GM12864 (cell line): ENCODE measurements around the gene DRC1.

Experiments used
- DNase-seq: peaks from one replicate; pipeline ENCODE4 v3.0.0-alpha.2; 2011; ENCODE audit warnings: low read depth
- H3K4me3 ChIP-seq: 2 replicates; pipeline ENCODE4 v1.5.1; 2011; ENCODE audit warnings: mild to moderate bottlenecking, low read depth, low read length, control low read depth
- CTCF ChIP-seq: IDR thresholded peaks from 2 replicates; pipeline ENCODE4 v1.5.1; 2011; ENCODE audit warnings: low read depth, mild to moderate bottlenecking, moderate library complexity, low read length, control low read depth, inconsistent platforms; ENCODE audit errors: missing control alignments

The DRC1 gene

GRCh38 chr2:26494891-26495290 lies 93.2 kb downstream of the DRC1 start:
- H3K4me3 ChIP-seq: no peak overlapping the region
- TF ChIP-seq CTCF: no peak
- no peak for DNase-seq

- no peak overlapping the region for H3K4me3 ChIP-seq
- no peak for DNase-seq
- no peak for TF ChIP-seq CTCF
These were observed 94.1 kb downstream of the DRC1 start for GRCh38 chr2:26495705-26496297.

DNA sequence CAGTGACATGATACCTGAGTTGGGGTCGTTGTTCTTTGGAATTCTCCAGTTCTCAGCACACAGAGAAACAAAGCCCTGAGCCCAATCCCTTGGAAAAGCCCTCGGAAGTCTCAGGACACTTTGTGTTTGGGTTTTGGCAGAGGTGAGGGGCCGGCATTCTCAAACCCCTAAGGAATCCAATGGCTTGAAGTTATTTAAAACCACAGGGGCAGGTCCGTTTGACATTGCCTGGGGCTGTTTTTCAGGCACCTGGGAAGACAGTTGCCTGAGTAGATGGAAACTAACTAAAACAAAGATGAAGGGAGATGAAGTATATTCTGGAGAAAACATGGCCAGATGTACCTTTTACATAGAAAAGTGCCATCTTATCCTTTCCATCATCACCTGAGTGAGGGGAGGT lies 98.7 kb downstream of the DRC1 start:
- TF ChIP-seq CTCF: no peak
- no peak overlapping the region for H3K4me3 ChIP-seq
- DNase-seq: no peak

DNA sequence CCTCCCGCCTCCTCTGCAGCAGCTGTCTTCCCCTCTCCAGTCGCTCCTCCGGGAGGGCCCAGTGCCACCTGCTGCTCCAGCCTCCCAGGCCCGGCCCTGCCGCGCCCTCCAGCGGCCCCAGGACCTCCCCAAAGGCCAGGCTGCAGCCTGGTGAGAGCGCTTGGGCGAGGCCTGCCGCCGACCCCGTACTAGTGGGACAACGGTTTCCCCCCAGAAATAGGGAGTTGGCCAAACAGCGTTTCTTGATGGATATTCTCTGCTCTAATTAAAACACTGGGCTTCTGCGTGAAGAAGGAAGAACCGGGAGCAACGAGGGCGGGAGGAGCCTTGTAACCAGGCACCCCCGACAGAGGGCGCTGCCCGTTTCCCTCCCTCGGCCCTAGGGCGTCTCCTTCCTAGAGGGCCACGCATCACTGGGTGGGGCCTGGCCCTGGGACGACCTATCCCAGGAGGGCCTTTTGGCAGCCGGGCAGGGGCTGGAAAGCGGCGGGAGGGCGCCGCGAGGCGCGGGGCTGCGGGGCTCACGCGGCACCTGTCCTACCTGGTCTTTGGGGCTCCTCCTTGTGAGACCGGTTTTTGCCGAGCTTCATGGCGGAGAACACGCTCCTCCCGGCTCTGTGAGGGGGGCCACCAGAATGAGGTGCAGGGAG lies 101.6 kb downstream of the DRC1 start:
- TF ChIP-seq CTCF: peak; percentile 89
- no peak for DNase-seq
- H3K4me3 ChIP-seq: peak overlapping the region; percentile 40

DNA sequence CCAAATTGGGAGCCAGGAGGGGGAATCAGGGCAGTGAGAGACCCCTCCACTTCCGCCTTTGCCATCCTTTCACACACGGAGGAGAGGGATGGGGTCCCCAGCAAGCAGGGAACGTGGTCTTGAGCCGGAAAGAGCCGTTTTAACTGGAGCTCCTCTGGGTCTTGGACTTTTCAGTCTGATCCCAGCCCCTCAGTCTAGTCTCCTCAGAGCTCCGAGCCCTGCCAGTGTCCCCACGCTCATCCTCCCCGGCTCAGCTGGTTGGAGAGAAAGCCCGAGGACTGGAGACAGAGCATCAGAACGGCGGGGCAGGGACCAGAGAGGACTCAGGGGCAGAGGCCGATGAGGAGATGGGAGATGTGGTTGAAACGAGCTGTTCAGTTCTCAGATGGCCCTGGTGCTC lies 102.3 kb downstream of the DRC1 start:
- DNase-seq: no peak
- no peak for TF ChIP-seq CTCF
- H3K4me3 ChIP-seq: peak overlapping the region; percentile 40; the same call in 1 of the 2 replicates

GRCh38 chr2:26506279-26506678 lies 104.6 kb downstream of the DRC1 start:
- no peak for TF ChIP-seq CTCF
- no peak overlapping the region for H3K4me3 ChIP-seq
- DNase-seq: no peak
